K562 (cell line): ENCODE measurements around the gene MVK.

ENCODE experiments used
- MAFG ChIP-seq: fragments of 450-650 bp; conservative IDR thresholded peaks from 2 replicates; pipeline ENCODE4 v1.6.1; 2016; ENCODE audit warnings: missing genetic modification characterization, missing compliant biosample characterization
- TAF15 ChIP-seq: fragments of 200-400 bp; formaldehyde crosslinking; IDR thresholded peaks from 2 replicates; pipeline ENCODE4 v1.6.1; 2017; ENCODE audit warnings: mild to moderate bottlenecking, low read depth, low read length, moderate library complexity
- UBTF ChIP-seq, 2 experiments: IDR thresholded peaks; 2 replicates each; pipeline ENCODE4 v1.6.1; 2012; ENCODE audit warnings: improper control_type of control experiment in 2 of 2, low read depth in 2 of 2, low read length in 2 of 2, borderline replicate concordance in 1 of 2

GRCh38 chr12:109573029-109573913, at the start of gene MVK, which contains the start of gene MMAB:
- TF ChIP-seq UBTF (IDR thresholded peaks at IDR 0.05; ENCODE audit: borderline replicate concordance in 1 of 2, low read depth in 2 of 2, low read length in 2 of 2) (no peak), TAF15 (no peak), MAFG (no peak)
